ENCODE data around the gene MRPL12. TPM values are rescaled to one million over a fixed set of nuclear protein-coding genes. Genes with fewer than 3 reads are reported as not detected.

MRPL12 gene
- polyA plus RNA-seq, 4 donors: 46.3 to 258 (median 170) TPM

- WGBS, 3 donors: 21 to 55% (median 34%) methylated on average over 22 to 26 of the region's 26 CpGs
- no peak for FAIRE-seq
- DNase-seq: no peak
Measured at GRCh38 chr17:81741594-81742452, 38.7 kb downstream of the MRPL12 start.

More at GRCh38 chr17:81741594-81742452, 38.7 kb downstream of the MRPL12 start:
- H3K27ac ChIP-seq (ENCODE audit: low read depth in 1 of 3, low read length in 2 of 3): no peak overlapping the region
- H3K36me3 ChIP-seq (ENCODE audit: control insufficient read depth in 3 of 3, insufficient read depth in 2 of 3, low read depth in 1 of 3, low read length in 3 of 3): no peaks in the 10 kb centered on the region
- no peaks in the 10 kb centered on the region for H3K9me3 ChIP-seq (ENCODE audit: control insufficient read depth in 2 of 2, insufficient read depth in 1 of 2, low read depth in 1 of 2, low read length in 1 of 2)
- H3K4me3 ChIP-seq (ENCODE audit: low read depth in 1 of 3, low read length in 3 of 3): no peak overlapping the region
- peaks cover 0 to 9% (median 6%) of the 10 kb centered on the region in 3 donors for H3K27me3 ChIP-seq (ENCODE audit: control insufficient read depth in 3 of 3, insufficient read depth in 3 of 3, low read length in 3 of 3)
- H3K4me1 ChIP-seq (ENCODE audit: control insufficient read depth in 3 of 3, insufficient read depth in 2 of 3, low read depth in 1 of 3, low read length in 2 of 3): no peaks in the 10 kb centered on the region

Other genes starting within 250 kb of the MRPL12 start
- 1,000 to 10,000 TPM; 1,318 to 3,459 (median 1,787) TPM for gene ACTG1, start 190.6 kb upstream of the MRPL12 start, polyA plus RNA-seq
- gene FSCN2, start 175.0 kb upstream of the MRPL12 start, polyA plus RNA-seq: 1 to 10 TPM in 2 of 4 donors, not detected in 2; 1.2 to 1.3 TPM
- gene FAAP100, start 151.0 kb upstream of the MRPL12 start, polyA plus RNA-seq: 10 to 100 TPM; 23.7 to 30.2 (median 26.9) TPM
- gene NPLOC4, start 66.3 kb upstream of the MRPL12 start, polyA plus RNA-seq: 10 to 100 TPM; 33.0 to 45.0 (median 34.1) TPM
- gene TSPAN10, start 66.2 kb upstream of the MRPL12 start, polyA plus RNA-seq: 1 to 10 TPM in 1 of 4 donors, under 1 TPM in 1, not detected in 2; 0.40 to 1.1 TPM
- gene PDE6G, start 46.8 kb upstream of the MRPL12 start, polyA plus RNA-seq: 1 to 10 TPM in 3 of 4 donors, not detected in 1; 1.4 to 7.8 (median 2.8) TPM
- gene OXLD1, start 36.8 kb upstream of the MRPL12 start, polyA plus RNA-seq: 10 to 100 TPM; 22.1 to 76.0 (median 65.2) TPM
- 10 to 100 TPM; 18.1 to 89.2 (median 21.7) TPM for gene CCDC137, start 36.6 kb upstream of the MRPL12 start, polyA plus RNA-seq
- gene ARL16, start 19.6 kb upstream of the MRPL12 start, polyA plus RNA-seq: 10 to 100 TPM; 34.1 to 76.9 (median 51.4) TPM
- 100 to 1,000 TPM in 2 of 4 donors, 10 to 100 TPM in 2; 78.8 to 284 (median 134) TPM for gene HGS, start 19.4 kb upstream of the MRPL12 start, polyA plus RNA-seq
- 10 to 100 TPM; 40.3 to 79.1 (median 57.3) TPM for gene SLC25A10, start 8.9 kb downstream of the MRPL12 start, polyA plus RNA-seq
- gene GCGR, start 100.8 kb downstream of the MRPL12 start, polyA plus RNA-seq: 1 to 10 TPM in 3 of 4 donors, under 1 TPM in 1; 0.27 to 2.2 (median 1.7) TPM
- gene MCRIP1, start 129.9 kb downstream of the MRPL12 start, polyA plus RNA-seq: 10 to 100 TPM; 19.5 to 87.6 (median 48.5) TPM
- 1 to 10 TPM in 1 of 4 donors, under 1 TPM in 2, not detected in 1; 0.12 to 2.5 (median 0.49) TPM for gene PPP1R27, start 131.7 kb downstream of the MRPL12 start, polyA plus RNA-seq
- 1,000 to 10,000 TPM in 3 of 4 donors, 100 to 1,000 TPM in 1; 792 to 1,191 (median 1,005) TPM for gene P4HB, start 157.2 kb downstream of the MRPL12 start, polyA plus RNA-seq
- 100 to 1,000 TPM; 190 to 411 (median 341) TPM for gene ARHGDIA, start 168.0 kb downstream of the MRPL12 start, polyA plus RNA-seq
- gene ALYREF, start 188.2 kb downstream of the MRPL12 start, polyA plus RNA-seq: 10 to 100 TPM; 22.8 to 86.7 (median 38.6) TPM
- 100 to 1,000 TPM in 3 of 4 donors, 10 to 100 TPM in 1; 75.8 to 240 (median 187) TPM for gene ANAPC11, start 188.4 kb downstream of the MRPL12 start, polyA plus RNA-seq
- gene NPB, start 198.9 kb downstream of the MRPL12 start, polyA plus RNA-seq: 1 to 10 TPM in 1 of 4 donors, under 1 TPM in 3; 0.21 to 1.8 (median 0.59) TPM
- gene PCYT2, start 208.0 kb downstream of the MRPL12 start, polyA plus RNA-seq: 100 to 1,000 TPM in 3 of 4 donors, 10 to 100 TPM in 1; 32.6 to 303 (median 174) TPM
- 100 to 1,000 TPM in 1 of 4 donors, 10 to 100 TPM in 3; 25.9 to 129 (median 60.4) TPM for gene SIRT7, start 214.8 kb downstream of the MRPL12 start, polyA plus RNA-seq
- gene MAFG, start 224.4 kb downstream of the MRPL12 start, polyA plus RNA-seq: 10 to 100 TPM in 2 of 4 donors, 1 to 10 TPM in 2; 7.6 to 17.1 (median 12.8) TPM
- gene PYCR1, start 233.9 kb downstream of the MRPL12 start, polyA plus RNA-seq: 10 to 100 TPM in 2 of 4 donors, 1 to 10 TPM in 2; 8.3 to 71.6 (median 14.4) TPM
- under 1 TPM in 2 of 4 donors, not detected in 2; 0.03 to 0.06 TPM for gene MYADML2, start 243.9 kb downstream of the MRPL12 start, polyA plus RNA-seq